HL-60 (cell line): Measurements from ENCODE around the gene LACRT.

Experiments
- DNase-seq, 2 experiments: peaks; one replicate each; pipeline ENCODE4 v3.0.0-alpha.2; 2010 to 2020; ENCODE audit warnings: low read depth in 1 of 2, low spot score in 1 of 2
- H3K27ac ChIP-seq: fragments of 250-450 bp; sonication (Bioruptor Pico); replicated peaks from 2 replicates; pipeline ENCODE4 v1.5.1; 2020; ENCODE audit warnings: mild to moderate bottlenecking, moderate library complexity
- H3K27me3 ChIP-seq: fragments of 250-450 bp; sonication (Bioruptor Pico); 2 replicates; pipeline ENCODE4 v1.5.1; 2021; ENCODE audit warnings: mild to moderate bottlenecking, moderate library complexity; ENCODE audit not compliant: insufficient read depth, poor library complexity, severe bottlenecking
- H3K4me3 ChIP-seq: replicated peaks from 2 replicates; pipeline ENCODE4 v1.5.1; 2011; ENCODE audit warnings: mild to moderate bottlenecking, control low read depth, low read length; ENCODE audit not compliant: insufficient read depth
- CTCF ChIP-seq: IDR thresholded peaks from one replicate; pipeline ENCODE4 v1.5.1; 2011; ENCODE audit warnings: low read length, control low read depth, inconsistent platforms; ENCODE audit not compliant: insufficient read depth
- GABPA ChIP-seq: IDR thresholded peaks from 2 replicates; pipeline ENCODE4 v1.6.1; 2012; ENCODE audit warnings: low read depth
- POLR2AphosphoS5 ChIP-seq: IDR thresholded peaks from 2 replicates; pipeline ENCODE4 v1.6.1; 2012; ENCODE audit warnings: low read depth
- SPI1 ChIP-seq: IDR thresholded peaks from 2 replicates; pipeline ENCODE4 v1.6.1; 2012; ENCODE audit warnings: low read depth, mild to moderate bottlenecking, borderline replicate concordance
- TF ChIP-seq, protein P1 (sequence below): IDR thresholded peaks from 2 replicates; pipeline ENCODE4 v1.6.1; 2012; ENCODE audit warnings: low read depth; ENCODE audit not compliant: insufficient replicate concordance

Gene LACRT

GRCh38 chr12:54604436-54604835 is 30.3 kb downstream of the LACRT start:
- TF ChIP-seq GABPA: no peak
- TF ChIP-seq SPI1: no peak
- no peak for TF ChIP-seq POLR2AphosphoS5
- no peak for TF ChIP-seq CTCF
- TF ChIP-seq, protein P1, sequence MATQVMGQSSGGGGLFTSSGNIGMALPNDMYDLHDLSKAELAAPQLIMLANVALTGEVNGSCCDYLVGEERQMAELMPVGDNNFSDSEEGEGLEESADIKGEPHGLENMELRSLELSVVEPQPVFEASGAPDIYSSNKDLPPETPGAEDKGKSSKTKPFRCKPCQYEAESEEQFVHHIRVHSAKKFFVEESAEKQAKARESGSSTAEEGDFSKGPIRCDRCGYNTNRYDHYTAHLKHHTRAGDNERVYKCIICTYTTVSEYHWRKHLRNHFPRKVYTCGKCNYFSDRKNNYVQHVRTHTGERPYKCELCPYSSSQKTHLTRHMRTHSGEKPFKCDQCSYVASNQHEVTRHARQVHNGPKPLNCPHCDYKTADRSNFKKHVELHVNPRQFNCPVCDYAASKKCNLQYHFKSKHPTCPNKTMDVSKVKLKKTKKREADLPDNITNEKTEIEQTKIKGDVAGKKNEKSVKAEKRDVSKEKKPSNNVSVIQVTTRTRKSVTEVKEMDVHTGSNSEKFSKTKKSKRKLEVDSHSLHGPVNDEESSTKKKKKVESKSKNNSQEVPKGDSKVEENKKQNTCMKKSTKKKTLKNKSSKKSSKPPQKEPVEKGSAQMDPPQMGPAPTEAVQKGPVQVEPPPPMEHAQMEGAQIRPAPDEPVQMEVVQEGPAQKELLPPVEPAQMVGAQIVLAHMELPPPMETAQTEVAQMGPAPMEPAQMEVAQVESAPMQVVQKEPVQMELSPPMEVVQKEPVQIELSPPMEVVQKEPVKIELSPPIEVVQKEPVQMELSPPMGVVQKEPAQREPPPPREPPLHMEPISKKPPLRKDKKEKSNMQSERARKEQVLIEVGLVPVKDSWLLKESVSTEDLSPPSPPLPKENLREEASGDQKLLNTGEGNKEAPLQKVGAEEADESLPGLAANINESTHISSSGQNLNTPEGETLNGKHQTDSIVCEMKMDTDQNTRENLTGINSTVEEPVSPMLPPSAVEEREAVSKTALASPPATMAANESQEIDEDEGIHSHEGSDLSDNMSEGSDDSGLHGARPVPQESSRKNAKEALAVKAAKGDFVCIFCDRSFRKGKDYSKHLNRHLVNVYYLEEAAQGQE: no peak
- no peak for DNase-seq
- no peak overlapping the region for H3K27ac ChIP-seq
- H3K4me3 ChIP-seq: no peak overlapping the region
- peaks cover 7% of the 10 kb centered on the region for H3K27me3 ChIP-seq

DNA sequence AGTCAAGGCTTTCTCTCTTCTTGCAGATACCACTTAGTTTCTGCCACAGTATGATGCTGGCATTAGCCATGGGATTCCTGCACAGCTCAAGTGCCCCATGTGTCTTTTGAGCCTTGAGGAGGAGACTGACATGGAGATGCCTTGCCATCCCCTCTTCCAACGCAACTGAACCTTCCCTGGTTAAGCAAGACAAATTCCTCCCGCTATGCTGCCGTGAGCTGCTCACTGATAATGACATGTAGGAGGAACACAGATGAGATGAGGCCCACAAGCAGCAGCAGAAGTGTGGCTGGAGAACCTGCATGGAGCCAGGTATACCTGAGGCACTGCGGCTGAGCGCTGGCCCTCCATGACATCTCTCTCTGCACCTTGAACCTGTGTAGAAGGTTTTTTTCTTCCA is 30.8 kb downstream of the LACRT start:
- Histone ChIP-seq H3K27ac (no peak overlapping the region), H3K27me3 (peaks cover 4% of the 10 kb centered on the region), H3K4me3 (no peak overlapping the region)
- no peak for DNase-seq
- TF ChIP-seq, protein P1: no peak

GRCh38 chr12:54603173-54603814 is 31.4 kb downstream of the LACRT start:
- Histone ChIP-seq H3K27ac (no peak overlapping the region), H3K27me3 (peaks cover 4% of the 10 kb centered on the region), H3K4me3 (no peak overlapping the region)
- DNase-seq: peak; percentile 32 to 79
- TF ChIP-seq CTCF: peak; percentile 76
- no peak for TF ChIP-seq POLR2AphosphoS5

DNA sequence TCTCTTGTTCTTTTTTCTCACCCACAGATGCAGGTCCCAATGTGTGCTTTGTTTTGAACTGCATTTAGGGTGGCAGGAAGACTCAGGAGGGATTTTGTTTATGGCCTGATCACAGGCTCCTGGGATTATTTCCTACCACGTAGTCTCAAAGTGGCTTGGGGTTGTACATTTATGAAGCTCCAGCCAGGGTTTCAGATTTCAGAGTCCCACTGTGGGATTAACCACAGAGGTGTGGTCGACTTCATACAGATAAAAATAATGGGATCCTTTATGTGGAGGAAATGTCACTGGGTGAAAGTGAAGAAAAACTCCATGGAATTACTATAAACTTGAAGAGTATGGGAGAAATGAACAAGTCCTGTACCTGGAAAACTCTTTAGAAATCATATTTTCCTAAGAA is 32.0 kb downstream of the LACRT start:
- DNase-seq: no peak
- TF ChIP-seq, protein P1: no peak
- TF ChIP-seq POLR2AphosphoS5 (no peak), CTCF (no peak), SPI1 (no peak), GABPA (no peak)
- H3K27ac ChIP-seq: no peak overlapping the region
- H3K4me3 ChIP-seq: no peak overlapping the region
- peaks cover 4% of the 10 kb centered on the region for H3K27me3 ChIP-seq
